GM21786 (cell line): ENCODE measurements around the gene SLC6A19.
"Not testable (repeated sequence)": the region's sequence is repeated elsewhere in the genome, so short reads cannot be mapped to it uniquely, and the experiment has no call there.

Source experiments
- ATAC-seq: cut with Tn5 transposase; IDR thresholded peaks from one replicate; pipeline ENCODE4 v1.9.1; 2021; ENCODE audit not compliant: unreplicated experiment

SLC6A19 gene

GRCh38 chr5:1261643-1262042 lies 60.2 kb downstream of the SLC6A19 start:
- no peak for ATAC-seq

GRCh38 chr5:1262381-1262780 lies 61.0 kb downstream of the SLC6A19 start:
- ATAC-seq = no peak

- ATAC-seq = no peak
Measured at GRCh38 chr5:1264211-1264610, 62.8 kb downstream of the SLC6A19 start.

GRCh38 chr5:1265026-1265425 lies 63.6 kb downstream of the SLC6A19 start:
- ATAC-seq = no peak

GRCh38 chr5:1265461-1266455 lies 64.4 kb downstream of the SLC6A19 start:
- no peak for ATAC-seq

- no peak for ATAC-seq
Measured at GRCh38 chr5:1266791-1267190, 65.4 kb downstream of the SLC6A19 start.

GRCh38 chr5:1267464-1267863 lies 66.1 kb downstream of the SLC6A19 start:
- ATAC-seq = not testable (repeated sequence)

GRCh38 chr5:1268056-1268455 lies 66.7 kb downstream of the SLC6A19 start:
- ATAC-seq = no peak

- ATAC-seq = no peak
Measured at GRCh38 chr5:1268666-1269065, 67.3 kb downstream of the SLC6A19 start.

GRCh38 chr5:1270426-1270825 lies 69.0 kb downstream of the SLC6A19 start:
- no peak for ATAC-seq

- ATAC-seq = no peak
Measured at GRCh38 chr5:1270933-1271914, 69.8 kb downstream of the SLC6A19 start.

GRCh38 chr5:1272201-1272600 lies 70.8 kb downstream of the SLC6A19 start:
- ATAC-seq = no peak

- ATAC-seq = no peak
Measured at GRCh38 chr5:1273745-1274144, 72.3 kb downstream of the SLC6A19 start.

- no peak for ATAC-seq
Measured at GRCh38 chr5:1274471-1274870, 73.1 kb downstream of the SLC6A19 start.
